HG03135 (cell line): Measurements from ENCODE around the gene ZNF547.
"Not testable (repeated sequence)": the region's sequence is repeated elsewhere in the genome, so short reads cannot be mapped to it uniquely, and the experiment has no call there.

Experiments used
- ATAC-seq: cut with Tn5 transposase; IDR thresholded peaks from one replicate; pipeline ENCODE4 v1.9.1; 2021; ENCODE audit warnings: mild to moderate bottlenecking, moderate library complexity; ENCODE audit not compliant: unreplicated experiment

Gene ZNF547

GRCh38 chr19:57374179-57374578 is 10.8 kb downstream of the ZNF547 start:
- ATAC-seq, result no peak

- not testable (repeated sequence) for ATAC-seq
These were observed 11.3 kb downstream of the ZNF547 start for GRCh38 chr19:57374647-57375046.

GRCh38 chr19:57376151-57376550 is 12.8 kb downstream of the ZNF547 start:
- no peak for ATAC-seq

GRCh38 chr19:57377498-57378146 is 14.3 kb downstream of the ZNF547 start:
- ATAC-seq, result no peak

GRCh38 chr19:57380923-57381322 is 17.6 kb downstream of the ZNF547 start:
- ATAC-seq, result no peak

- ATAC-seq, result no peak
These were observed 19.6 kb downstream of the ZNF547 start for GRCh38 chr19:57382806-57383488.

GRCh38 chr19:57389194-57389729 is 25.9 kb downstream of the ZNF547 start:
- no peak for ATAC-seq

GRCh38 chr19:57389730-57390598 is 26.6 kb downstream of the ZNF547 start, which contains the start of gene ZNF548:
ZNF548 (plus strand) TSS chr19:57389854; CDS start chr19:57390100, 246 bp downstream.
- ATAC-seq, result peak; percentile 98

GRCh38 chr19:57395710-57396109 is 32.4 kb downstream of the ZNF547 start:
- ATAC-seq, result no peak

- ATAC-seq, result no peak
These were observed 35.5 kb downstream of the ZNF547 start for GRCh38 chr19:57398868-57399267.

GRCh38 chr19:57403737-57404563 is 40.6 kb downstream of the ZNF547 start:
- no peak for ATAC-seq

- ATAC-seq, result no peak
These were observed 43.3 kb downstream of the ZNF547 start for GRCh38 chr19:57406516-57407123.

GRCh38 chr19:57410877-57411671 is 47.7 kb downstream of the ZNF547 start, which contains the start of gene ZNF17:
ZNF17 (plus strand) TSS chr19:57411161; CDS start chr19:57413616, 2,455 bp downstream.
- peak; percentile 97 for ATAC-seq

- no peak for ATAC-seq
These were observed 56.1 kb downstream of the ZNF547 start for GRCh38 chr19:57419439-57419838.

- no peak for ATAC-seq
These were observed 57.7 kb downstream of the ZNF547 start for GRCh38 chr19:57421037-57421436.
